GM23338 (cell line): ENCODE measurements around the gene CATSPERD. TPM values are rescaled to one million over a fixed set of nuclear protein-coding genes. Genes with fewer than 3 reads are reported as not detected.

Experiments
- ATAC-seq: fragments of 200-7000 bp; cut with Tn5 transposase; 3 replicates; pipeline ENCODE4 v1.9.1; 2020
- DNase-seq: peaks from one replicate; pipeline ENCODE4 v3.0.0-alpha.2; 2015; ENCODE audit warnings: low spot score
- H2AFZ ChIP-seq: fragments of 200-600 bp; sonication (generic); 2 replicates; pipeline ENCODE4 v1.8.0; 2016; ENCODE audit warnings: antibody characterized with exemption, mild to moderate bottlenecking, moderate library complexity
- H3F3A ChIP-seq: fragments of 200-600 bp; sonication (generic); replicated peaks from 2 replicates; pipeline ENCODE4 v1.8.0; 2017; ENCODE audit warnings: antibody characterized with exemption, mixed run types, low read depth
- H3K27ac ChIP-seq: fragments of 200-600 bp; sonication (generic); 2 replicates; pipeline ENCODE4 v1.6.1; 2016; ENCODE audit warnings: low read depth
- H3K27me3 ChIP-seq: fragments of 200-600 bp; sonication (generic); 2 replicates; pipeline ENCODE4 v1.8.0; 2016; ENCODE audit warnings: mild to moderate bottlenecking, mixed run types, moderate library complexity; ENCODE audit not compliant: insufficient read depth
- H3K36me3 ChIP-seq: fragments of 200-600 bp; sonication (generic); 2 replicates; pipeline ENCODE4 v1.8.0; 2016; ENCODE audit warnings: mild to moderate bottlenecking; ENCODE audit not compliant: insufficient read depth
- H3K4me1 ChIP-seq: fragments of 200-600 bp; sonication (generic); 2 replicates; pipeline ENCODE4 v1.8.0; 2016; ENCODE audit warnings: mild to moderate bottlenecking, moderate library complexity; ENCODE audit not compliant: insufficient read depth
- H3K4me2 ChIP-seq: fragments of 200-600 bp; sonication (generic); 2 replicates; pipeline ENCODE4 v1.7.1; 2017; ENCODE audit warnings: mixed run types
- H3K4me3 ChIP-seq: fragments of 200-600 bp; sonication (generic); 2 replicates; pipeline ENCODE4 v1.6.1; 2016; ENCODE audit warnings: mixed run types
- H3K79me2 ChIP-seq: fragments of 200-600 bp; sonication (generic); replicated peaks from 2 replicates; pipeline ENCODE4 v1.8.0; 2017; ENCODE audit warnings: mild to moderate bottlenecking; ENCODE audit not compliant: insufficient read depth
- H3K9me2 ChIP-seq: fragments of 200-600 bp; sonication (generic); 2 replicates; pipeline ENCODE4 v1.8.0; 2017; ENCODE audit not compliant: insufficient read depth
- H4K20me1 ChIP-seq: fragments of 200-600 bp; sonication (generic); replicated peaks from 2 replicates; pipeline ENCODE4 v1.8.0; 2017; ENCODE audit warnings: mild to moderate bottlenecking; ENCODE audit not compliant: insufficient read depth
- H3K27ac Mint-ChIP-seq: 2 replicates; pipeline ENCODE4 v1.8.0; 2020; ENCODE audit warnings: inconsistent platforms, mild to moderate bottlenecking, moderate library complexity, mixed read lengths
- H3K27me3 Mint-ChIP-seq: 3 replicates; pipeline ENCODE4 v1.8.0; 2022; ENCODE audit warnings: low read depth, mild to moderate bottlenecking, moderate library complexity, mixed read lengths, inconsistent platforms; ENCODE audit not compliant: insufficient read depth, poor library complexity
- H3K36me3 Mint-ChIP-seq: 3 replicates; pipeline ENCODE4 v1.8.0; 2021; ENCODE audit warnings: low read depth, mild to moderate bottlenecking, inconsistent platforms, moderate library complexity, mixed read lengths
- H3K4me1 Mint-ChIP-seq: 3 replicates; pipeline ENCODE4 v1.8.0; 2020; ENCODE audit warnings: mild to moderate bottlenecking, inconsistent platforms, mixed read lengths
- H3K4me3 Mint-ChIP-seq: 3 replicates; pipeline ENCODE4 v1.8.0; 2021; ENCODE audit warnings: moderate library complexity, mild to moderate bottlenecking, inconsistent platforms, mixed read lengths
- H3K9me3 Mint-ChIP-seq: 3 replicates; pipeline ENCODE4 v1.8.0; 2020; ENCODE audit warnings: moderate library complexity, mild to moderate bottlenecking, inconsistent platforms, mixed read lengths
- CTCF ChIP-seq, 2 experiments: fragments of 200-600 bp in 1 of 2; sonication (generic) in 1 of 2; conservative IDR thresholded peaks; 2 replicates each; pipeline versions ENCODE4 v1.5.1 to v1.6.1; 2016 to 2017; ENCODE audit warnings: antibody characterized with exemption in 2 of 2, low read depth in 2 of 2, mild to moderate bottlenecking in 2 of 2, moderate library complexity in 1 of 2
- ETS1 ChIP-seq: IDR thresholded peaks from 2 replicates; pipeline ENCODE4 v1.6.1; 2016; ENCODE audit warnings: antibody characterized with exemption
- EZH2 ChIP-seq: fragments of 200-600 bp; sonication (generic); IDR thresholded peaks from one replicate; pipeline ENCODE4 v1.8.0; 2017; ENCODE audit warnings: antibody characterized with exemption, mild to moderate bottlenecking, low read depth; ENCODE audit not compliant: unreplicated experiment
- EZH2phosphoT487 ChIP-seq: fragments of 200-600 bp; sonication (generic); IDR thresholded peaks from one replicate; pipeline ENCODE4 v1.8.1; 2018; ENCODE audit warnings: antibody characterized with exemption; ENCODE audit not compliant: unreplicated experiment
- NANOG ChIP-seq: IDR thresholded peaks from 2 replicates; pipeline ENCODE4 v1.6.1; 2016; ENCODE audit warnings: antibody characterized with exemption, borderline replicate concordance
- STAT1 ChIP-seq: IDR thresholded peaks from one replicate; pipeline ENCODE4 v1.6.1; 2016; ENCODE audit warnings: antibody characterized with exemption; ENCODE audit not compliant: unreplicated experiment
- ZNF114 ChIP-seq: fragments of 250-450 bp; sonication (Bioruptor Pico); IDR thresholded peaks from 2 replicates; pipeline ENCODE4 v1.5.0; 2020; ENCODE audit warnings: mild to moderate bottlenecking, moderate library complexity
- ZNF331 ChIP-seq: fragments of 250-450 bp; sonication (Bioruptor Pico); IDR thresholded peaks from 2 replicates; pipeline ENCODE4 v1.5.0; 2020; ENCODE audit warnings: low read depth, mild to moderate bottlenecking, moderate library complexity
- polyA plus RNA-seq: library from polyadenylated mRNA; unstranded; fragments of >200 nt; fragmentation: Nextera tagmentation; extraction: Ambion mirVana; gene quantifications from 2 replicates; pipeline ENCODE4 v1.2.1, GENCODE V29; 2016
- total RNA-seq: library from RNA; depleted of rRNA; stranded (reverse); fragments of >200 nt; shearing (Covaris generic); gene quantifications from 2 replicates; pipeline ENCODE4 v1.2.3, GENCODE V29; 2014
- TF ChIP-seq, protein P1 (sequence below): IDR thresholded peaks from one replicate; pipeline ENCODE4 v1.6.1; 2018; ENCODE audit warnings: antibody characterized with exemption; ENCODE audit not compliant: unreplicated experiment

The CATSPERD gene
- total and polyA plus RNA-seq, 2 experiments from 2014 or later: 0.17 TPM; not detected in 1

GRCh38 chr19:5806905-5807304 is 86.5 kb downstream of the CATSPERD start (continued):
- no peak for TF ChIP-seq CTCF (conservative IDR thresholded peaks at IDR 0.05; ENCODE audit: low read depth in 2 of 2)

DNA sequence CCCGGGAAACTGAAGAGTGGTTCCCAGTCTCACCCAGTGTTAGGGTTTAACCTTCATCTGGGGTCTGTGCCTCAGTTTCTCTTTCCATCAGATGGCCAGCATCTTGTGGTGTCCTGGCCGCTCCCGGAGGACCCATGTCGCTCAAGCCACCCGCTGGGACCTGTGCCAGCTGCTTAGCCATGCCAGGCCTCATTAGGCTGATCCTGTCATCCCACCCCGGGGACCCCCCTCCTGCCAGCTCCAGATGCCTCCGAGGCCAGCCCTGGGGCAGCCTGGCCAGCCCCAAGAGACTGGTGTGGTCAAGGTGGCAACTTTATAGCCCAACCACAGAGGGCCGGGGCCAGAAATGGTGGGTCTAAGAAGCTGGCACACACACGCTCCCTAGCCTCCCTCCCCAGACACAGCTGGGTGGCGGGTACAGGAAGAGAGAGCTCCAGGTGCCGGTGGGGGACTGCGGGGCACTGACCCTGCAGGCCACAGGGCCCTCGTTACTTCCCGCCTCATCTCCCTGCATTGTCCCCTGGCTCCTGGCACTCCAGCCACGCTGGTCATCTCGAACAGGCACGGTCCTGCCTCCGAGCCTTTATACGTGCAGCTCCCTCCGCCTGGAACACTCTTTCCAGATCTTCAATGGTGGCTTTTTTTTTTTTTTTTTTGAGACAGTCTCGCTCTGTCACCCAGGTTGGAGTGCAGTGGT is 87.8 kb downstream of the CATSPERD start:
- H3K4me2 ChIP-seq: no peak overlapping the region
- Mint-ChIP-seq H3K4me1 (peaks cover 16% of the 10 kb centered on the region), H3K27ac (no peak overlapping the region), H3K27me3 (peaks cover 28% of the 10 kb centered on the region), H3K4me3 (no peak overlapping the region), H3K9me3 (no peaks in the 10 kb centered on the region; the same call in 1 of the 3 replicates), H3K36me3 (no peaks in the 10 kb centered on the region; the same call in 2 of the 3 replicates)
- no peaks in the 10 kb centered on the region; the same call in 1 of the 2 replicates for H4K20me1 ChIP-seq
- no peaks in the 10 kb centered on the region for H3F3A ChIP-seq
- no peaks in the 10 kb centered on the region for H3K36me3 ChIP-seq
- H3K27ac ChIP-seq: no peak overlapping the region
- peaks cover 8% of the 10 kb centered on the region for H3K27me3 ChIP-seq
- peaks cover 3% of the 10 kb centered on the region; the same call in 1 of the 2 replicates for H3K9me2 ChIP-seq
- no peak overlapping the region for H2AFZ ChIP-seq
- ATAC-seq (no peak), DNase-seq (no peak)
- no peaks in the 10 kb centered on the region for H3K79me2 ChIP-seq
- H3K4me3 ChIP-seq: no peak overlapping the region
- H3K4me1 ChIP-seq: peaks cover 6% of the 10 kb centered on the region; the same call in 1 of the 2 replicates
- TF ChIP-seq EZH2 (no peak), ETS1 (no peak), CTCF (conservative IDR thresholded peaks at IDR 0.05; ENCODE audit: low read depth in 2 of 2) (no peak), EZH2phosphoT487 (no peak), ZNF331 (CRISPR knock-in tag) (no peak), NANOG (no peak), ZNF114 (no peak), STAT1 (no peak)
- TF ChIP-seq, protein P1, sequence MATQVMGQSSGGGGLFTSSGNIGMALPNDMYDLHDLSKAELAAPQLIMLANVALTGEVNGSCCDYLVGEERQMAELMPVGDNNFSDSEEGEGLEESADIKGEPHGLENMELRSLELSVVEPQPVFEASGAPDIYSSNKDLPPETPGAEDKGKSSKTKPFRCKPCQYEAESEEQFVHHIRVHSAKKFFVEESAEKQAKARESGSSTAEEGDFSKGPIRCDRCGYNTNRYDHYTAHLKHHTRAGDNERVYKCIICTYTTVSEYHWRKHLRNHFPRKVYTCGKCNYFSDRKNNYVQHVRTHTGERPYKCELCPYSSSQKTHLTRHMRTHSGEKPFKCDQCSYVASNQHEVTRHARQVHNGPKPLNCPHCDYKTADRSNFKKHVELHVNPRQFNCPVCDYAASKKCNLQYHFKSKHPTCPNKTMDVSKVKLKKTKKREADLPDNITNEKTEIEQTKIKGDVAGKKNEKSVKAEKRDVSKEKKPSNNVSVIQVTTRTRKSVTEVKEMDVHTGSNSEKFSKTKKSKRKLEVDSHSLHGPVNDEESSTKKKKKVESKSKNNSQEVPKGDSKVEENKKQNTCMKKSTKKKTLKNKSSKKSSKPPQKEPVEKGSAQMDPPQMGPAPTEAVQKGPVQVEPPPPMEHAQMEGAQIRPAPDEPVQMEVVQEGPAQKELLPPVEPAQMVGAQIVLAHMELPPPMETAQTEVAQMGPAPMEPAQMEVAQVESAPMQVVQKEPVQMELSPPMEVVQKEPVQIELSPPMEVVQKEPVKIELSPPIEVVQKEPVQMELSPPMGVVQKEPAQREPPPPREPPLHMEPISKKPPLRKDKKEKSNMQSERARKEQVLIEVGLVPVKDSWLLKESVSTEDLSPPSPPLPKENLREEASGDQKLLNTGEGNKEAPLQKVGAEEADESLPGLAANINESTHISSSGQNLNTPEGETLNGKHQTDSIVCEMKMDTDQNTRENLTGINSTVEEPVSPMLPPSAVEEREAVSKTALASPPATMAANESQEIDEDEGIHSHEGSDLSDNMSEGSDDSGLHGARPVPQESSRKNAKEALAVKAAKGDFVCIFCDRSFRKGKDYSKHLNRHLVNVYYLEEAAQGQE: no peak
